ENCODE results near the gene CEP290.
"Not testable (repeated sequence)": the region's sequence is repeated elsewhere in the genome, so short reads cannot be mapped to it uniquely, and the experiment has no call there.

The CEP290 gene

GRCh38 chr12:88156075-88156654 is 14.3 kb upstream of the CEP290 start:
- ATAC-seq: no peak
- Mint-ChIP-seq H3K4me1 (peaks cover 8% of the 10 kb centered on the region), H3K4me3 (no peak overlapping the region), H3K9me3 (no peaks in the 10 kb centered on the region), H3K27ac (peak overlapping the region in 1 of 2 donors; percentile 55), H3K27me3 (no peaks in the 10 kb centered on the region)
- no peak for DNase-seq

DNA sequence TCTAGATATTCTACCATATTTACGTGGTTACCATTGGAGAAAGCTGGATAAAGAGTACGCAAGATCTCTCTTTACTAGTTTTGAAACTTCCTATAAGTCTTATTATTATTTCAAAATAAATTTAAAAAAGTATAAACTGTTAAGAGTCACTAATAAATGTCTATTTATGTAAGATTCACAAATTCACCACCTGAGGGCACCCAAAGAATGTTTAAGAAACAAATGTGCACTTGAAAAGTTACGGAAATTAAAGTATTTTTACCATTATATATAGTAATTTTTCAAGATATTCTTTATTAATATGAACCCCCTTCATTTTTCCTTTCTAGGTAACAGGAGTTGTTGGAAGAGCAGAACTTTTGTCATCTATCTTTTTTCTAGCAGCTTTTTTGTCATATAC is 12.1 kb upstream of the CEP290 start:
- peaks cover 8% of the 10 kb centered on the region for H3K4me1 Mint-ChIP-seq
- no peak overlapping the region for H3K4me3 Mint-ChIP-seq
- no peak overlapping the region for H3K27ac Mint-ChIP-seq
- no peaks in the 10 kb centered on the region for H3K27me3 Mint-ChIP-seq
- no peaks in the 10 kb centered on the region for H3K9me3 Mint-ChIP-seq
- ATAC-seq: no peak
- DNase-seq: no peak

DNA sequence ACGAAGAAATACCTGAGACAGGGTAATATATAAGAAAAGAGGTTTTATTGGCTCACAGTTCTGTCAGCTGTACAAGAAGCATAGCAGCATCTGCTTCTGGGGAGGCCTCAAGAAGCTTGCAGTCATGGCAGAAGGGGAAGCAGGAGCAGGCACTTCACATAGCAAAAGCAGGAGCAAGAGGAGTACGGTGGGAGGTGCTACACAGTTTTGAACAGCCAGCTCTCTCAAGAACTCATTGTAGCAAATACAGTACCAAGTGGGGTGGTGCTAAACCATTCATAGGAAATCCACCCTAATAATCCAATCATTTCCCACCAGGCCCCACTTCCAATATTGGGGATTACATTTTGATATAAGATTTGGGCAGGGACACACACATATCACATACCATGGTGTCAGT is 8.2 kb upstream of the CEP290 start:
- peaks cover 22% of the 10 kb centered on the region for H3K4me1 Mint-ChIP-seq

DNA sequence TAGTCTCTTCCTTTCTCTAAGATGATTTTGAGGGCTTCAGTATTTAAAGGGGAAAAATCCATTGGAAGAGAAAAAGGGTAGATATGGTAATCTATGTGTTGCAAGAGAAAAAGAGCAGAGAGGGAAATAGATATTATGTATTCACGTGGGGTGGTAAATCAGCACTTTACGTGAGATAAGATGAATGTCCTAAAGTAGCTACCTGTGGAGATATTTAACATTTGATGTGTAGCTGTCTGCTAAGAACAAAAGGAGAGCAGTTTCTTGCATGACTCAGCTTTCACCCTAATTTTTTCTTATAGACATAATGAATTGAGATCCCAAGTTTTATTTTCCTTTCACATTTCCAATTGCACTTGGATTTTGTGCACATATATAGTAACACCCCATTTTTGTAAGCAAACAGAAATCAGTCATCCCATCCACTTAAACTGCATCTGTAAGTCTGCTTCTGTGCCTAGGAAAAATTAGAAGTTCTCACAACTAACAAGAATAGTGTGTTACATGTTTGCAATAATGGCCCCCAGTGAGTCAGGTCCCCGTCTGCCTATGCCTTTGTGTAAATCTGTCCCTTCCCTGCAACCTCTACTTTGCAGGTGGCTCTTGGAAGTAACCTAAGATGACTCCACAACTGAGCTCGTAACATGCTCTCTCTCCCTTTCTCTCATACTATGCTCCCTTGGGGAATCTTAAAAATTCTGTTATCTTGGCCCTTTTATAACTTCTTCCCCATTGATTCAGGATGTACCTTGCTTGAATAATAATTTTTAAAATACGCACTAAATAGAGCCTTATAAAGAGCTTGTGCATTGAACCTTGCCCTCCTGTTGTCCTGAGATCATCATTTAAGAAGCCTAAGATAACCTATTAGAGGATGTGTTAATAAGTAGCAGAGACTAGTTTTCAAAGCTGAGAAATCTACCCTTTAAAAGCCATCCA is 3.9 kb upstream of the CEP290 start:
- no peak overlapping the region for H3K4me3 Mint-ChIP-seq
- no peaks in the 10 kb centered on the region for H3K9me3 Mint-ChIP-seq
- H3K4me1 Mint-ChIP-seq: peaks cover 37% of the 10 kb centered on the region
- DNase-seq: no peak
- no peak overlapping the region for H3K27ac Mint-ChIP-seq
- no peak for ATAC-seq
- no peaks in the 10 kb centered on the region for H3K27me3 Mint-ChIP-seq

More for the DNA sequence above, 8.2 kb upstream of the CEP290 start:
- DNase-seq (no peak), ATAC-seq (no peak)
- Mint-ChIP-seq H3K27ac (no peak overlapping the region), H3K27me3 (no peaks in the 10 kb centered on the region), H3K9me3 (no peaks in the 10 kb centered on the region), H3K4me3 (no peak overlapping the region)

GRCh38 chr12:88144546-88145468 is 2.9 kb upstream of the CEP290 start:
- no peak for ATAC-seq
- H3K27me3 Mint-ChIP-seq: no peaks in the 10 kb centered on the region
- peaks cover 37% of the 10 kb centered on the region for H3K4me1 Mint-ChIP-seq
- H3K27ac Mint-ChIP-seq: no peak overlapping the region
- H3K9me3 Mint-ChIP-seq: no peaks in the 10 kb centered on the region
- DNase-seq: no peak
- no peak overlapping the region for H3K4me3 Mint-ChIP-seq

- H3K4me3 Mint-ChIP-seq: peak overlapping the region in 1 of 2 donors; percentile 9
- no peaks in the 10 kb centered on the region for H3K27me3 Mint-ChIP-seq
- peaks cover 37% of the 10 kb centered on the region for H3K4me1 Mint-ChIP-seq
- ATAC-seq (no peak), DNase-seq (no peak)
- no peaks in the 10 kb centered on the region for H3K9me3 Mint-ChIP-seq
- H3K27ac Mint-ChIP-seq: no peak overlapping the region
Observed at GRCh38 chr12:88144037-88144436, 2.1 kb upstream of the CEP290 start.

GRCh38 chr12:88142610-88142991 is 713 bp upstream of the CEP290 start:
- Mint-ChIP-seq H3K9me3 (no peaks in the 10 kb centered on the region), H3K4me1 (peaks cover 48% of the 10 kb centered on the region), H3K27ac (peak overlapping the region; percentile 95 to 98), H3K4me3 (peak overlapping the region; percentile 98), H3K27me3 (no peaks in the 10 kb centered on the region)
- peak; percentile 3 for ATAC-seq
- no peak for DNase-seq

DNA sequence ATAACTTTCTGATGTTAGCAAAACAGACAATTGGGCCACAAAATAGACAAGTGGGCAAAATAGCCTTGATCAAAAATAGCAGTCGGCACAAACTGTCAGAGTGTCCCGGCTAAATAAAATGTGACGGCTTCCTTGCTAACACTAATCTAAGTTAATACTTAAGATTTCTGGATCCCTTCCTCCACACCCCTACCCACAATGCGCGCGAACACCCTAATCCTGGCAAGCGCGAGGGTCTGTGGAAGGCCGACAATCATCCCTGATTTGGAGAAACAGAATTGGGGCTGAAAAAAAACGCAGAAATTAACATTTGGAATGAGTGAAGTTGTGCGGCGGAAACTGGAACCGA is 489 bp downstream of the CEP290 start:
- ATAC-seq (peak; percentile 0), DNase-seq (no peak)
- peaks cover 48% of the 10 kb centered on the region for H3K4me1 Mint-ChIP-seq
- H3K27ac Mint-ChIP-seq: peak overlapping the region; percentile 95 to 98
- peak overlapping the region; percentile 98 for H3K4me3 Mint-ChIP-seq
- no peaks in the 10 kb centered on the region for H3K27me3 Mint-ChIP-seq
- H3K9me3 Mint-ChIP-seq: no peaks in the 10 kb centered on the region

- H3K4me3 Mint-ChIP-seq, ATAC-seq: not testable (repeated sequence)
Observed at GRCh38 chr12:88139711-88140110, 2.2 kb downstream of the CEP290 start.

GRCh38 chr12:88133181-88133580 is 8.7 kb downstream of the CEP290 start:
- ATAC-seq, H3K9me3 Mint-ChIP-seq, DNase-seq, H3K27ac Mint-ChIP-seq, H3K27me3 Mint-ChIP-seq, H3K4me3 Mint-ChIP-seq: not testable (repeated sequence)
- H3K4me1 Mint-ChIP-seq: peaks cover 14% of the 10 kb centered on the region

More at GRCh38 chr12:88139711-88140110, 2.2 kb downstream of the CEP290 start:
- not testable (repeated sequence) for DNase-seq, H3K9me3 Mint-ChIP-seq, H3K27me3 Mint-ChIP-seq, H3K27ac Mint-ChIP-seq
- peaks cover 33% of the 10 kb centered on the region for H3K4me1 Mint-ChIP-seq

- no peaks in the 10 kb centered on the region for H3K27me3 Mint-ChIP-seq
Observed at GRCh38 chr12:88132392-88132791, 9.5 kb downstream of the CEP290 start.

GRCh38 chr12:88127855-88128254 is 14.0 kb downstream of the CEP290 start:
- Mint-ChIP-seq H3K9me3 (no peaks in the 10 kb centered on the region), H3K4me3 (no peak overlapping the region), H3K27ac (no peak overlapping the region), H3K4me1 (peaks cover 6% of the 10 kb centered on the region), H3K27me3 (no peaks in the 10 kb centered on the region)
- ATAC-seq: no peak
- no peak for DNase-seq

More at GRCh38 chr12:88132392-88132791, 9.5 kb downstream of the CEP290 start:
- Mint-ChIP-seq H3K27ac (peak overlapping the region in 1 of 2 donors; percentile 8), H3K4me3 (no peak overlapping the region), H3K9me3 (no peaks in the 10 kb centered on the region), H3K4me1 (peaks cover 8% of the 10 kb centered on the region)
- DNase-seq (no peak), ATAC-seq (no peak)

DNA sequence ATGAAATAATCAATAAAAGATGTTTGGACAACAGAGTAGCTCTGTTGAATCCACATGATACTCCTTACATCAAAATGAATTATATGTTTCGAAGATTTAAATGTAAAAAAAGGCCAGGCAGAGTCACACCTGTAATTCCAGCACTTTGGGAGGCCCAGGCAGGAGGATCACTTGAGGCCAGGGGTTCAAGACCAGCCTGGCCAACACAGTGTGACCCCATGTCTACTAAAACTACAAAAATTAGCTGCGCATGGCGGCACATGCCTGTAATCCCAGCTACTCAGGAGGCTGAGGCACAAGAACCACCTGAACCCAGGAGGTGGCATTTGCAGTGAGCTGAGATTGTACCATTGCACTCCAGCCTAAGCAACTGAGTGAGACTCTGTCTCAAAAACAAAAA is 14.8 kb downstream of the CEP290 start:
- Mint-ChIP-seq H3K27me3 (no peaks in the 10 kb centered on the region), H3K4me1 (no peaks in the 10 kb centered on the region), H3K27ac (peak overlapping the region in 1 of 2 donors; percentile 32), H3K9me3 (no peaks in the 10 kb centered on the region), H3K4me3 (no peak overlapping the region)
- DNase-seq (no peak), ATAC-seq (no peak)

DNA sequence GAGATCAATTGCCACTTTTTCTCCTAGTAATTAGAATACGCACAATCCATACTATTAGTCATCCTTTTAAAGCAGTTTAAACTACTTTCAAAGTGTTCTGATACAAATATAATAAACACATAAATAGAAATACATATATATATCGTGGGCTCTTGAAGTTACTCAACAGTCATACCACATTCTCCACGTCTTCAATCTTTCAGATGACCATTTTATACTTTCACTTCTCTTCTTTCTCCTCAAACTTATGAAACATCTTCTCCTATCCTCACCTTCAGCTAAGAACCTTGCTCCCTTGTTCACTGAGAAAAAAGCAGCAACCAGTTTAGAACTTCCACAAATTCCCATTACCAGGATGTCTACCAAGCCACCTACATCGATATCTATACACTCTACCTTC is 19.2 kb downstream of the CEP290 start:
- Mint-ChIP-seq H3K27ac (no peak overlapping the region), H3K4me3 (no peak overlapping the region), H3K4me1 (no peaks in the 10 kb centered on the region), H3K9me3 (no peaks in the 10 kb centered on the region), H3K27me3 (no peaks in the 10 kb centered on the region)
- DNase-seq: no peak
- no peak for ATAC-seq

DNA sequence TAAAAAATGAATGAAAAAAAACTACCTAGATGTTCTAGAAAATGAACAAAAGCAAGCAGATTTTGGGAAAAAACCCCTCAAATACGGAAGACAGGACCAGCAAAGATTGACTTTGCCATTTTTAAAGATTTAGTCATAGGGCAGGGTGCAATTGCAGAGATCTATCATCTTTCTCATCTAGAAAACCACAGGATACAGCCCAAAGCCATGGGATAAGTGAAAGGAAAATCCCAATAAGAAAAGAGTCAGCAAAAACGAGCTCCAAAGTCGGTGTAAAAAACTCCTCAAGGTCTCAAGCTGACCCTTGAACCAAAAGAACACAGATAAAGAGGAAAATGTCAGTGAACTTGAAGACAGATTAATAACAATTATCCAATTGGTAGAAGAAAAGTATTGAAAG is 28.0 kb downstream of the CEP290 start:
- Mint-ChIP-seq H3K4me1 (no peaks in the 10 kb centered on the region), H3K27me3 (no peaks in the 10 kb centered on the region), H3K4me3 (no peak overlapping the region), H3K27ac (no peak overlapping the region), H3K9me3 (no peaks in the 10 kb centered on the region)
- DNase-seq (no peak), ATAC-seq (no peak)
